Measurements from ENCODE around the gene ZNF644.
"Not testable (repeated sequence)": the region's sequence is repeated elsewhere in the genome, so short reads cannot be mapped to it uniquely, and the experiment has no call there.

ZNF644 gene

GRCh38 chr1:90926971-90927370 is 94.9 kb downstream of the ZNF644 start:
- no peak for DNase-seq (ENCODE audit: low read depth in 3 of 3)

- no peak for DNase-seq (ENCODE audit: low read depth in 3 of 3)
Measured at GRCh38 chr1:90925928-90926869, 95.6 kb downstream of the ZNF644 start.

- DNase-seq (ENCODE audit: low read depth in 3 of 3): no peak
Measured at GRCh38 chr1:90924982-90925381, 96.9 kb downstream of the ZNF644 start.

GRCh38 chr1:90922996-90923395 is 98.8 kb downstream of the ZNF644 start:
- DNase-seq (ENCODE audit: low read depth in 3 of 3): no peak

- DNase-seq (ENCODE audit: low read depth in 3 of 3): no peak
Measured at GRCh38 chr1:90922202-90922601, 99.6 kb downstream of the ZNF644 start.

GRCh38 chr1:90919900-90920299 is 101.9 kb downstream of the ZNF644 start:
- no peak for DNase-seq (ENCODE audit: low read depth in 3 of 3)

- no peak for DNase-seq (ENCODE audit: low read depth in 3 of 3)
Measured at GRCh38 chr1:90919190-90919719, 102.6 kb downstream of the ZNF644 start.

GRCh38 chr1:90911353-90911752 is 110.5 kb downstream of the ZNF644 start:
- DNase-seq (ENCODE audit: low read depth in 3 of 3): no peak

- no peak for DNase-seq (ENCODE audit: low read depth in 3 of 3)
Measured at GRCh38 chr1:90902672-90903071, 119.2 kb downstream of the ZNF644 start.

- DNase-seq (ENCODE audit: low read depth in 3 of 3): no peak
Measured at GRCh38 chr1:90899263-90899662, 122.6 kb downstream of the ZNF644 start.

GRCh38 chr1:90893679-90894078 is 128.2 kb downstream of the ZNF644 start:
- DNase-seq (ENCODE audit: low read depth in 3 of 3): not testable (repeated sequence)

- DNase-seq (ENCODE audit: low read depth in 3 of 3): not testable (repeated sequence)
Measured at GRCh38 chr1:90892884-90893283, 129.0 kb downstream of the ZNF644 start.

GRCh38 chr1:90892196-90892595 is 129.6 kb downstream of the ZNF644 start:
- not testable (repeated sequence) for DNase-seq (ENCODE audit: low read depth in 3 of 3)

GRCh38 chr1:90891756-90892155 is 130.1 kb downstream of the ZNF644 start:
- not testable (repeated sequence) for DNase-seq (ENCODE audit: low read depth in 3 of 3)

- no peak for DNase-seq (ENCODE audit: low read depth in 3 of 3)
Measured at GRCh38 chr1:90882221-90882620, 139.6 kb downstream of the ZNF644 start.

- no peak for DNase-seq (ENCODE audit: low read depth in 3 of 3)
Measured at GRCh38 chr1:90881034-90881433, 140.8 kb downstream of the ZNF644 start.

GRCh38 chr1:90879281-90879680 is 142.6 kb downstream of the ZNF644 start:
- no peak for DNase-seq (ENCODE audit: low read depth in 3 of 3)

- DNase-seq (ENCODE audit: low read depth in 3 of 3): no peak
Measured at GRCh38 chr1:90876101-90876500, 145.7 kb downstream of the ZNF644 start.

Data from stimulated activated CD4-positive, alpha-beta T cell treated with anti-CD3 and anti-CD28 coated beads, TNF-alpha, amount 100 ng/mL, for 4 hours (primary cell).